WTC11 (cell line): ENCODE data around the gene GPATCH11. TPM values are rescaled to one million over a fixed set of nuclear protein-coding genes. Genes with fewer than 3 reads are reported as not detected.

Experiments
- ATAC-seq: fragments of 200-7000 bp; cut with Tn5 transposase; 2 replicates; pipeline ENCODE4 v1.10.0; 2021; ENCODE audit warnings: mild to moderate bottlenecking, moderate library complexity
- CTCF ChIA-PET: fragments of 300-600 bp; sonication (Branson Sonifier 250); formaldehyde crosslinking; loops from one replicate; lab custom pipeline; 2021; ENCODE audit warnings: antibody characterized with exemption; lab: Charles Lee
- POLR2A ChIA-PET: fragments of 350-600 bp; sonication (Branson Sonifier 250); formaldehyde crosslinking; loops from one replicate; lab custom pipeline; 2021; ENCODE audit warnings: antibody characterized with exemption; lab: Charles Lee
- DNase-seq: peaks from one replicate; pipeline ENCODE4 v3.0.0; 2021; ENCODE audit warnings: low spot score
- H3K27ac Mint-ChIP-seq: 2 replicates; pipeline ENCODE4 v1.8.0; 2021; ENCODE audit warnings: mixed read lengths
- H3K27me3 Mint-ChIP-seq: 2 replicates; pipeline ENCODE4 v1.8.0; 2021; ENCODE audit warnings: low read depth, mild to moderate bottlenecking, moderate library complexity, mixed read lengths
- H3K36me3 Mint-ChIP-seq: 2 replicates; pipeline ENCODE4 v1.8.0; 2021; ENCODE audit warnings: mixed read lengths
- H3K4me1 Mint-ChIP-seq: 2 replicates; pipeline ENCODE4 v1.8.0; 2022; ENCODE audit warnings: mixed read lengths
- H3K4me3 Mint-ChIP-seq: 2 replicates; pipeline ENCODE4 v1.8.0; 2021; ENCODE audit warnings: mild to moderate bottlenecking, moderate library complexity, mixed read lengths
- H3K9me3 Mint-ChIP-seq: 2 replicates; pipeline ENCODE4 v1.8.0; 2021; ENCODE audit warnings: mixed read lengths
- AR ChIP-seq: fragments of 250-450 bp; sonication (Bioruptor Pico); IDR thresholded peaks from 2 replicates; pipeline ENCODE4 v1.9.0; 2021; ENCODE audit warnings: mild to moderate bottlenecking
- FOXJ3 ChIP-seq: sonication (generic); formaldehyde crosslinking; IDR thresholded peaks from 2 replicates; pipeline ENCODE4 v1.9.0; 2021; ENCODE audit warnings: missing genetic modification reagents, mild to moderate bottlenecking, borderline replicate concordance
- FOXK1 ChIP-seq: sonication (generic); formaldehyde crosslinking; IDR thresholded peaks from 2 replicates; pipeline ENCODE4 v1.8.0; 2022; ENCODE audit warnings: mild to moderate bottlenecking, moderate library complexity, missing genetic modification reagents
- GRHL2 ChIP-seq: fragments of 250-450 bp; sonication (Bioruptor Pico); IDR thresholded peaks from 2 replicates; pipeline ENCODE4 v1.8.0; 2022; ENCODE audit warnings: mild to moderate bottlenecking, moderate library complexity; ENCODE audit not compliant: insufficient replicate concordance, severe bottlenecking
- NR3C1 ChIP-seq: sonication (generic); formaldehyde crosslinking; conservative IDR thresholded peaks from 2 replicates; pipeline ENCODE4 v1.8.1; 2023; ENCODE audit warnings: low read depth, mild to moderate bottlenecking, missing genetic modification reagents
- OVOL2 ChIP-seq: fragments of 250-450 bp; sonication (Bioruptor Pico); IDR thresholded peaks from 2 replicates; pipeline ENCODE4 v1.9.0; 2021; ENCODE audit warnings: mild to moderate bottlenecking, borderline replicate concordance
- total RNA-seq: library from RNA; stranded (reverse); gene quantifications from 3 replicates; pipeline ENCODE4 v1.2.3, GENCODE V29; 2021

GPATCH11 gene
- total RNA-seq, 1 experiment from 2014 or later = 3.5 TPM

GRCh38 chr2:37148325-37148724 is 64.0 kb downstream of the GPATCH11 start:
- no peak for DNase-seq
- ChIA-PET CTCF (no interaction called here), POLR2A (interaction anchor here (0.6 kb wide), 1 partner anchor 116 kb away, joined by 4 read pairs; no protein-coding TSS in a partner anchor)
- Mint-ChIP-seq H3K27me3 (no peaks in the 10 kb centered on the region), H3K36me3 (peaks cover 36% of the 10 kb centered on the region), H3K4me1 (peaks cover 20% of the 10 kb centered on the region), H3K4me3 (no peak overlapping the region), H3K9me3 (no peaks in the 10 kb centered on the region), H3K27ac (peak overlapping the region; percentile 67; the same call in 1 of the 2 replicates)
- TF ChIP-seq NR3C1 (CRISPR knock-in tag) (no peak), OVOL2 (no peak), FOXJ3 (CRISPR knock-in tag) (no peak), AR (CRISPR knock-in tag) (no peak), GRHL2 (CRISPR knock-in tag) (no peak), FOXK1 (no peak)
- no peak for ATAC-seq

Other genes with a start within 250 kb of the GPATCH11 start
- gene STRN, start 118.0 kb upstream of the GPATCH11 start, total RNA-seq = 31.1 to 34.7 TPM (median 31.3 TPM) in 3 replicates
- gene HEATR5B, start 146 bp upstream of the GPATCH11 start, total RNA-seq = 11.0 to 12.6 TPM (median 12.5 TPM) in 3 replicates
- gene EIF2AK2, start 72.5 kb downstream of the GPATCH11 start, total RNA-seq = 34.2 to 42.3 TPM (median 40.7 TPM) in 3 replicates
- not detected in 3 replicates for gene SULT6B1, start 104.2 kb downstream of the GPATCH11 start, total RNA-seq
- 123 to 136 TPM (median 129 TPM) in 3 replicates for gene CEBPZOS, start 112.0 kb downstream of the GPATCH11 start, total RNA-seq
- 127 to 146 TPM (median 132 TPM) in 3 replicates for gene CEBPZ, start 147.1 kb downstream of the GPATCH11 start, total RNA-seq
- 42.9 to 57.8 TPM (median 44.9 TPM) in 3 replicates for gene NDUFAF7, start 147.1 kb downstream of the GPATCH11 start, total RNA-seq
- gene PRKD3, start 240.3 kb downstream of the GPATCH11 start, total RNA-seq = 65.9 to 82.1 TPM (median 68.5 TPM) in 3 replicates